ES-I3 (cell line): ENCODE data around the gene PRKCG.

Experiments used
- H3K36me3 ChIP-seq: 2 replicates; pipeline ENCODE4 v1.6.1; 2013; ENCODE audit warnings: mild to moderate bottlenecking, low read length, control low read depth, moderate library complexity; ENCODE audit not compliant: insufficient read depth
- H3K4me1 ChIP-seq: 2 replicates; pipeline ENCODE4 v1.6.1; 2013; ENCODE audit warnings: mild to moderate bottlenecking, control low read depth, low read length; ENCODE audit not compliant: insufficient read depth
- H3K9ac ChIP-seq: 2 replicates; pipeline ENCODE4 v1.6.1; 2013; ENCODE audit warnings: low read depth, mild to moderate bottlenecking, low read length, moderate library complexity
- H3K9me3 ChIP-seq: 2 replicates; pipeline ENCODE4 v1.6.1; 2013; ENCODE audit warnings: mild to moderate bottlenecking, low read length, moderate library complexity; ENCODE audit not compliant: control insufficient read depth, insufficient read depth

PRKCG gene

GRCh38 chr19:53898166-53898565 is 16.2 kb downstream of the PRKCG start:
- Histone ChIP-seq H3K9ac (peak overlapping the region; percentile 68; the same call in 1 of the 2 replicates), H3K36me3 (no peaks in the 10 kb centered on the region), H3K9me3 (no peaks in the 10 kb centered on the region), H3K4me1 (peaks cover 3% of the 10 kb centered on the region; the same call in 1 of the 2 replicates)

- no peaks in the 10 kb centered on the region for H3K9me3 ChIP-seq
- no peaks in the 10 kb centered on the region for H3K36me3 ChIP-seq
- peaks cover 3% of the 10 kb centered on the region; the same call in 1 of the 2 replicates for H3K4me1 ChIP-seq
- H3K9ac ChIP-seq: peak overlapping the region; percentile 68; the same call in 1 of the 2 replicates
Measured at GRCh38 chr19:53898636-53899341, 16.8 kb downstream of the PRKCG start.

- H3K36me3 ChIP-seq: no peaks in the 10 kb centered on the region
- no peaks in the 10 kb centered on the region for H3K9me3 ChIP-seq
- H3K9ac ChIP-seq: no peak overlapping the region
- peaks cover 3% of the 10 kb centered on the region; the same call in 1 of the 2 replicates for H3K4me1 ChIP-seq
Measured at GRCh38 chr19:53900191-53900860, 18.3 kb downstream of the PRKCG start.

- Histone ChIP-seq H3K9me3 (no peaks in the 10 kb centered on the region), H3K4me1 (no peaks in the 10 kb centered on the region; the same call in 1 of the 2 replicates), H3K9ac (no peak overlapping the region), H3K36me3 (no peaks in the 10 kb centered on the region)
Measured at GRCh38 chr19:53903055-53903680, 21.2 kb downstream of the PRKCG start.

- H3K4me1 ChIP-seq: no peaks in the 10 kb centered on the region; the same call in 1 of the 2 replicates
- no peaks in the 10 kb centered on the region for H3K9me3 ChIP-seq
- H3K36me3 ChIP-seq: no peaks in the 10 kb centered on the region
- no peak overlapping the region for H3K9ac ChIP-seq
Measured at GRCh38 chr19:53904909-53905308, 22.9 kb downstream of the PRKCG start.

- Histone ChIP-seq H3K36me3 (no peaks in the 10 kb centered on the region), H3K9ac (no peak overlapping the region), H3K4me1 (no peaks in the 10 kb centered on the region; the same call in none of the 2 replicates), H3K9me3 (no peaks in the 10 kb centered on the region)
Measured at GRCh38 chr19:53905787-53906186, 23.8 kb downstream of the PRKCG start.

- no peaks in the 10 kb centered on the region for H3K36me3 ChIP-seq
- H3K9me3 ChIP-seq: no peaks in the 10 kb centered on the region
- peak overlapping the region; percentile 79 for H3K9ac ChIP-seq
- no peaks in the 10 kb centered on the region; the same call in none of the 2 replicates for H3K4me1 ChIP-seq
Measured at GRCh38 chr19:53906211-53907192, 24.5 kb downstream of the PRKCG start.

GRCh38 chr19:53907193-53907581 is 25.2 kb downstream of the PRKCG start:
- no peaks in the 10 kb centered on the region; the same call in none of the 2 replicates for H3K4me1 ChIP-seq
- peak overlapping the region; percentile 79; the same call in 1 of the 2 replicates for H3K9ac ChIP-seq
- H3K9me3 ChIP-seq: no peaks in the 10 kb centered on the region
- H3K36me3 ChIP-seq: no peaks in the 10 kb centered on the region

- H3K9ac ChIP-seq: peak overlapping the region; percentile 79
- H3K4me1 ChIP-seq: no peaks in the 10 kb centered on the region; the same call in none of the 2 replicates
- H3K36me3 ChIP-seq: no peaks in the 10 kb centered on the region
- H3K9me3 ChIP-seq: no peaks in the 10 kb centered on the region
Measured at GRCh38 chr19:53907690-53908089, 25.7 kb downstream of the PRKCG start.

GRCh38 chr19:53908106-53908934 is 26.3 kb downstream of the PRKCG start:
- Histone ChIP-seq H3K9ac (peak overlapping the region; percentile 79), H3K4me1 (no peaks in the 10 kb centered on the region; the same call in none of the 2 replicates), H3K9me3 (no peaks in the 10 kb centered on the region), H3K36me3 (no peaks in the 10 kb centered on the region)

- no peaks in the 10 kb centered on the region for H3K9me3 ChIP-seq
- H3K4me1 ChIP-seq: no peaks in the 10 kb centered on the region; the same call in none of the 2 replicates
- no peaks in the 10 kb centered on the region for H3K36me3 ChIP-seq
- H3K9ac ChIP-seq: peak within 1 kb of the TSS; percentile 79
Measured at GRCh38 chr19:53908935-53909415, 27.0 kb downstream of the PRKCG start, which contains the start of gene CACNG7. Gene CACNG7, plus strand, starts transcription at chr19:53909278. Its CDS starts 3,554 bp downstream, at chr19:53912832.

- Histone ChIP-seq H3K36me3 (no peaks in the 10 kb centered on the region), H3K9me3 (no peaks in the 10 kb centered on the region), H3K4me1 (no peaks in the 10 kb centered on the region; the same call in none of the 2 replicates), H3K9ac (peak overlapping the region; percentile 56)
Measured at GRCh38 chr19:53909471-53910169, 27.6 kb downstream of the PRKCG start.
